ENCODE measurements around the gene LACTB. TPM values are rescaled to one million over a fixed set of nuclear protein-coding genes. Genes with fewer than 3 reads are reported as not detected.

The LACTB gene, protein sequence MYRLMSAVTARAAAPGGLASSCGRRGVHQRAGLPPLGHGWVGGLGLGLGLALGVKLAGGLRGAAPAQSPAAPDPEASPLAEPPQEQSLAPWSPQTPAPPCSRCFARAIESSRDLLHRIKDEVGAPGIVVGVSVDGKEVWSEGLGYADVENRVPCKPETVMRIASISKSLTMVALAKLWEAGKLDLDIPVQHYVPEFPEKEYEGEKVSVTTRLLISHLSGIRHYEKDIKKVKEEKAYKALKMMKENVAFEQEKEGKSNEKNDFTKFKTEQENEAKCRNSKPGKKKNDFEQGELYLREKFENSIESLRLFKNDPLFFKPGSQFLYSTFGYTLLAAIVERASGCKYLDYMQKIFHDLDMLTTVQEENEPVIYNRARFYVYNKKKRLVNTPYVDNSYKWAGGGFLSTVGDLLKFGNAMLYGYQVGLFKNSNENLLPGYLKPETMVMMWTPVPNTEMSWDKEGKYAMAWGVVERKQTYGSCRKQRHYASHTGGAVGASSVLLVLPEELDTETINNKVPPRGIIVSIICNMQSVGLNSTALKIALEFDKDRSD
- 37.0 and 62.3 TPM in 2 replicates for total RNA-seq

DNA sequence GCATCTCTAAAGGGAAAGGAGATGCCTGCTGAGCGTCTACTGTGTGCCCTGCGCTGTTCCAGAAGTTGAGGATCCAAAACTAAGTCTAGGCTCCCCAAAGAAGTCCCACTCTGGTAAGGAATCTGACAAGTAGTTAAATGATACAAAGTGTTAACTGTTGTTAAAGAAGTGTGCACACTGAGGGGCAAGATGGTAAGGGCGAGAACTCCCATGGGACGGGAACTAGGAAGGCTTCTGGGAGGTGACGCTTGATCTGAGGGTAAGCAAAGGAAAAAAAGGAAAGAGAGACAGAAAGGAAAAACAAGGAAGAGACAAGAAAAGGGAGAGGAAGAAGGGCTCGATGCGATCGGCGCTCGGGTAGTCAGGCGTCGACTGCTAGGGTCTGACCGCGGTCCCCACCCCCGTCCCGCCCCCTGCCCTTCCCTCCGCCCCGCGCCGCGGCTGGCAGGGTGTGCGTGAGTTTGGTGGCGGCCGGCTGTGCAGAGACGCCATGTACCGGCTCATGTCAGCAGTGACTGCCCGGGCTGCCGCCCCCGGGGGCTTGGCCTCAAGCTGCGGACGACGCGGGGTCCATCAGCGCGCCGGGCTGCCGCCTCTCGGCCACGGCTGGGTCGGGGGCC lies at the start of gene LACTB:
Gene LACTB, plus strand, starts transcription at position 480 of the 620 bp plus-strand sequence. Its CDS starts 11 bp downstream, at position 491.

DNA sequence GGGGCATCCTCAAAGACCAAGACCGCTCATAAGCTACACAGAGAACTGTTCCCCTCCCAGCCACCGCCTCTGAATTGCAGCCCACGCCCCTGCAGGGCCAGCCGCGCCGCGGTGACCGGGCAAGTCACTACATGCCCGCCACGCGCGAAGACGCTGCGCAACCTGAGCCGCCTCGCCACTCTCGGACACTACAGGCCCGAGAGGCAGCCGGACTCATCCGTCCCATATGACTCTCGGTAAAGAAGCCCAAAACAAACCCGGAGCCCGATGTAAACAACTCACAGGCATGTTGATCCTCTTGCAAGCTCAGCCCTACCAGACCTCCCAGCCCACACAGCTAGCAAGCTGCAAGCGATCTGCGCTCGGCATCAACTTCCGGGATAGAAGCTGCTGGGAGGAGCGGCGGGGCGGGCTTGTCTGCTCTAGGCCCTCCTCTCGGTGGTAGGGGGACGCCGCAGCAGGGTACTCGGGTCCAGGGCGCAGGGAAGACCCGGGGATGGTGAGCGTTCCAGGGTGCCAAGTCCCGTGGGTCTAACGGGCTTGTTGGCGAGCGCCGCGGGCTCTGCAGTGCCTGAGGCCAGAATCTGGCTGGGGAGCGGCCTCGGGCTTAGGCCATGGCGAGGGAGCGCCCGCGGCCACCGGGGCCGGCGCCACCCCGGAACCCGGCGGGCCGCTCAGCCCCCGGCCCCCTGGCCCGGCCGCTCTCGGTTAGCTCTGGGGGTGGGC lies 35.6 kb downstream of the LACTB start, which contains the start of gene RPS27L:
Gene RPS27L, minus strand, starts transcription at position 360 of the 726 bp plus-strand sequence. Its CDS starts 72 bp downstream, at position 288.

DNA sequence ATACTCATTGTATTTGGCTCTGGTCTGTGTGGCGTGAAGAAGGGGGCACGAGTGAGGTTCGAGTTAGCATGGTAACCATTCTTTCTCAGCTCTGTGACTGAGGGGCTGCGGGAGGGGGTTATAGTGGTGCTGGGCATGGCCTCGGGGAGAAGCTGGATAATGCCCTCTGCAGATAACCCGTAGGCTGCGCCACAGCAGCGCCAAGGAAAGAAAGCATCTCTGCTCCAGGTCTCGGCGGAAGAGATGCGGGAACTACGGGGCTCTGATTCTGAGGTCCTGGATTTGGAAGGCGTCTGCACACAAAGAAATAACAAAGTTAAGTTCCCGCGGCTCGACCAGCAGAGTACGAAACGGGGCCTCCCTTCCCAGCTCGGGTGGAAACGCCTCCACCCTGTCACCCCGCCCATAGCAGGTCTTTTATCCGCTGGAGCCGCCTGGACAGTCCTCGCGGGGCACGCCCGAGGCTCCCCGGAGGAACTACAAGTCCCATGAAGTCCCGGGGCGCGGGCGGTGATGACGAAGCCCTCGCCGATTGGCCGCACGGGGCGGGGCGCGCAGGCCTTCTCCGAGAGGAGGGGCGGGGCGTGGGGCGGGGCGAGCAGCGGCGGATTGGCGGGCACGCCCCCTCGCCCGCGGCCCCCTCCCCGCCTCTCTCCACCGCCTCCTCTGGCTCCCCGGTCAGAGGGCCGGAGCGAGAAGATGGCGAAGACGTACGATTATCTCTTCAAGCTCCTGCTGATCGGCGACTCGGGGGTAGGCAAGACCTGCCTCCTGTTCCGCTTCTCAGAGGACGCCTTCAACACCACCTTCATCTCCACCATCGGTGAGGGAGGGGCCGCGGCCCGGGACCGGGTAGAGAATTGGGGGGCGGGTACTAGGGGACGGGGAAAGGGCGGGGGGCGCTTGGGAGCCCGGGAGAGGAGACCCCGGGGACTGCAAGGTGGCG lies 67.5 kb downstream of the LACTB start, which contains the start of gene RAB8B:
Gene RAB8B, plus strand, starts transcription at position 681 of the 946 bp plus-strand sequence. Its CDS starts 19 bp downstream, at position 700.

Other genes starting within 250 kb of the LACTB start
- gene TPM1, start 79.1 kb upstream of the LACTB start, total RNA-seq, result 844 and 998 TPM in 2 replicates
- 372 and 463 TPM in 2 replicates for gene RPS27L, start 35.6 kb downstream of the LACTB start, total RNA-seq
- gene RAB8B, start 67.7 kb downstream of the LACTB start, total RNA-seq, result 76.5 and 184 TPM in 2 replicates
- 11.7 and 22.6 TPM in 2 replicates for gene APH1B, start 155.7 kb downstream of the LACTB start, total RNA-seq